ENCODE measurements around the gene TAF5.

GRCh38 chr10:103396789-103397087, 29.0 kb downstream of the TAF5 start:
- TF ChIP-seq, protein P1, sequence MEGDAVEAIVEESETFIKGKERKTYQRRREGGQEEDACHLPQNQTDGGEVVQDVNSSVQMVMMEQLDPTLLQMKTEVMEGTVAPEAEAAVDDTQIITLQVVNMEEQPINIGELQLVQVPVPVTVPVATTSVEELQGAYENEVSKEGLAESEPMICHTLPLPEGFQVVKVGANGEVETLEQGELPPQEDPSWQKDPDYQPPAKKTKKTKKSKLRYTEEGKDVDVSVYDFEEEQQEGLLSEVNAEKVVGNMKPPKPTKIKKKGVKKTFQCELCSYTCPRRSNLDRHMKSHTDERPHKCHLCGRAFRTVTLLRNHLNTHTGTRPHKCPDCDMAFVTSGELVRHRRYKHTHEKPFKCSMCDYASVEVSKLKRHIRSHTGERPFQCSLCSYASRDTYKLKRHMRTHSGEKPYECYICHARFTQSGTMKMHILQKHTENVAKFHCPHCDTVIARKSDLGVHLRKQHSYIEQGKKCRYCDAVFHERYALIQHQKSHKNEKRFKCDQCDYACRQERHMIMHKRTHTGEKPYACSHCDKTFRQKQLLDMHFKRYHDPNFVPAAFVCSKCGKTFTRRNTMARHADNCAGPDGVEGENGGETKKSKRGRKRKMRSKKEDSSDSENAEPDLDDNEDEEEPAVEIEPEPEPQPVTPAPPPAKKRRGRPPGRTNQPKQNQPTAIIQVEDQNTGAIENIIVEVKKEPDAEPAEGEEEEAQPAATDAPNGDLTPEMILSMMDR (IDR thresholded peaks at IDR 0.05) = no peak
- TF ChIP-seq POLR2A (IDR thresholded peaks at IDR 0.05) = no peak

Measured in breast epithelium (tissue), 3 donors.